OCI-LY1 (cell line): ENCODE data around the gene FGGY.

ENCODE experiments used
- CTCF ChIP-seq: fragments of 200-600 bp; sonication (generic), shearing (Covaris generic); IDR thresholded peaks from 2 replicates; pipeline ENCODE4 v1.5.1; 2017; ENCODE audit warnings: mild to moderate bottlenecking, antibody characterized with exemption, low read length, moderate library complexity, mixed read lengths
- EZH2 ChIP-seq: fragments of 200-600 bp; sonication (generic), shearing (Covaris generic); IDR thresholded peaks from 2 replicates; pipeline ENCODE4 v1.8.0; 2017; ENCODE audit warnings: borderline replicate concordance, mixed run types, mild to moderate bottlenecking, antibody characterized with exemption, low read length, moderate library complexity, mixed read lengths

GRCh38 chr1:59757197-59757747 is 460.4 kb downstream of the FGGY start:
- TF ChIP-seq CTCF (no peak), EZH2 (no peak)
